Thyroid gland (tissue), 4 donors: Measurements from ENCODE around the gene CHML.

Source experiments
- CTCF ChIP-seq, 6 experiments: fragments of 200-600 bp in 3 of 6; fragments of 450-650 bp in 3 of 6; sonication (generic) in 3 of 6; IDR thresholded peaks; one replicate each; pipeline ENCODE4 v1.5.1; 2016 to 2019; ENCODE audit warnings: antibody characterized with exemption in 6 of 6, mild to moderate bottlenecking in 2 of 6, inconsistent platforms in 1 of 6, moderate library complexity in 1 of 6
- POLR2A ChIP-seq, 2 donors: fragments of 450-650 bp; IDR thresholded peaks; one replicate each; pipeline ENCODE4 v1.6.1; 2017; ENCODE audit warnings: antibody characterized with exemption in 2 of 2, mild to moderate bottlenecking in 2 of 2, moderate library complexity in 1 of 2

GRCh38 chr1:241654019-241654418, 13.8 kb upstream of the CHML start:
- no peak for TF ChIP-seq CTCF (IDR thresholded peaks at IDR 0.05)
- TF ChIP-seq POLR2A (IDR thresholded peaks at IDR 0.05), result no peak
